ENCODE data around the gene MDH1B. TPM values are rescaled to one million over a fixed set of nuclear protein-coding genes. Genes with fewer than 3 reads are reported as not detected.

Gene MDH1B
- total and polyA plus RNA-seq, 8 donors, result 0.47 to 2.7 (median 0.88) TPM

DNA sequence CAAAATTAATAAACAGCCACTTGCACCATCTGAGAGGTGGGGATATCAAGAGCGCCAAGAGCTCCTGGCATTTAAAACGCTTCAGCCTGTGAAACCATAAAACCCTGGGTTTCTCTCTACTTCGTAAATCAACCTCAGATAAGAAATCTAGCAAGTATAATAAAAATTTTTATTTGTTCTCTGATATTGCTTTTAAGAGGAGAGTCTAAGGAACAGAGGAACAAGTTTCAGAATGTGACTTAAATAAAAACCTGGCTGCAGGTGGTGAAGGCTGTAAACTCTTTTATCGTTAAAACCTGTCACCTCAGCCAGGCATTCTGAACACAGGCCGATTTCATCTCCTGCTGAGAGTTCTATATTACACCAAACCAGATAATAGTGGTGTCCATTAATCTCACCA lies 56.8 kb downstream of the MDH1B start:
- no peaks in the 10 kb centered on the region for H3K9me3 ChIP-seq
- TF ChIP-seq, protein P1, sequence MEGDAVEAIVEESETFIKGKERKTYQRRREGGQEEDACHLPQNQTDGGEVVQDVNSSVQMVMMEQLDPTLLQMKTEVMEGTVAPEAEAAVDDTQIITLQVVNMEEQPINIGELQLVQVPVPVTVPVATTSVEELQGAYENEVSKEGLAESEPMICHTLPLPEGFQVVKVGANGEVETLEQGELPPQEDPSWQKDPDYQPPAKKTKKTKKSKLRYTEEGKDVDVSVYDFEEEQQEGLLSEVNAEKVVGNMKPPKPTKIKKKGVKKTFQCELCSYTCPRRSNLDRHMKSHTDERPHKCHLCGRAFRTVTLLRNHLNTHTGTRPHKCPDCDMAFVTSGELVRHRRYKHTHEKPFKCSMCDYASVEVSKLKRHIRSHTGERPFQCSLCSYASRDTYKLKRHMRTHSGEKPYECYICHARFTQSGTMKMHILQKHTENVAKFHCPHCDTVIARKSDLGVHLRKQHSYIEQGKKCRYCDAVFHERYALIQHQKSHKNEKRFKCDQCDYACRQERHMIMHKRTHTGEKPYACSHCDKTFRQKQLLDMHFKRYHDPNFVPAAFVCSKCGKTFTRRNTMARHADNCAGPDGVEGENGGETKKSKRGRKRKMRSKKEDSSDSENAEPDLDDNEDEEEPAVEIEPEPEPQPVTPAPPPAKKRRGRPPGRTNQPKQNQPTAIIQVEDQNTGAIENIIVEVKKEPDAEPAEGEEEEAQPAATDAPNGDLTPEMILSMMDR (IDR thresholded peaks at IDR 0.05), result no peak
- H3K4me1 ChIP-seq, result no peaks in the 10 kb centered on the region
- no peaks in the 10 kb centered on the region for H3K36me3 ChIP-seq
- FAIRE-seq (no peak), ATAC-seq (no peak), DNase-seq (no peak)
- no peak overlapping the region for H3K27ac ChIP-seq
- WGBS, 2 donors, result 36 to 52% methylated on average over 5 of the region's 5 CpGs
- peaks cover 0 to 4% (median 0%) of the 10 kb centered on the region in 4 donors for H3K27me3 ChIP-seq
- H3K4me3 ChIP-seq, result no peak overlapping the region
- intact Hi-C loops (cut with DNase I), result no loop called here

DNA sequence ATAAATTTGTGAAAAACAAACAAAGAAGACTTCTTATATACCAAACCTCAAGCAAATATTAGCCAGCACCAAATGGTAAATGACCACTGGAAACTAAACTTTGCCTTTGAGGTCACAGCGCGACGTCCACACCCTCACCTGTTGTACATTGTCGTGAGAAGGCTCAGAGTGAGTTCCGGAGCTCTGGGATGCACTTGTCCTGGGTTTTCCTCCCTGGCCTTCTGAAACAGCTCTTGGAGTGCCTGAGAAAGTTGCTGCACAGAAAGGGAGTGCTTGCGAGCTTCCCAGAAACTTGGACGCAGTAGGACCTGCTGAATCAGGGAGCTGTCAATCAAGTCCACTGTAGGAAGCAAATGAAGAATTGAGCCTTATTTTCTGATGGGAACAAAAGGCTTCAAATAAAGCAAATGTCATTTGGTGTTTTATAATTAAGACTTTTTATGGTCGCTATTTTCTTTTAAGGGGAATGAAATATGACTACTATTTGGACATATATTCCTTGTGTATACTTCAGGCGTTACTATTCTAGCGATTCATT lies 57.9 kb downstream of the MDH1B start:
- 54 to 55% methylated on average over 10 of the region's 10 CpGs for WGBS, 2 donors
- H3K27ac ChIP-seq, result no peak overlapping the region
- FAIRE-seq, result no peak
- no peak overlapping the region for H3K4me3 ChIP-seq
- ATAC-seq, result no peak
- H3K9me3 ChIP-seq, result no peaks in the 10 kb centered on the region
- H3K4me1 ChIP-seq, result no peaks in the 10 kb centered on the region
- TF ChIP-seq, protein P1 (IDR thresholded peaks at IDR 0.05), result no peak
- no peak for DNase-seq
- no peaks in the 10 kb centered on the region for H3K36me3 ChIP-seq
- intact Hi-C loops (cut with DNase I), result no loop called here
- H3K27me3 ChIP-seq, result peaks cover 0 to 4% (median 0%) of the 10 kb centered on the region in 4 donors

DNA sequence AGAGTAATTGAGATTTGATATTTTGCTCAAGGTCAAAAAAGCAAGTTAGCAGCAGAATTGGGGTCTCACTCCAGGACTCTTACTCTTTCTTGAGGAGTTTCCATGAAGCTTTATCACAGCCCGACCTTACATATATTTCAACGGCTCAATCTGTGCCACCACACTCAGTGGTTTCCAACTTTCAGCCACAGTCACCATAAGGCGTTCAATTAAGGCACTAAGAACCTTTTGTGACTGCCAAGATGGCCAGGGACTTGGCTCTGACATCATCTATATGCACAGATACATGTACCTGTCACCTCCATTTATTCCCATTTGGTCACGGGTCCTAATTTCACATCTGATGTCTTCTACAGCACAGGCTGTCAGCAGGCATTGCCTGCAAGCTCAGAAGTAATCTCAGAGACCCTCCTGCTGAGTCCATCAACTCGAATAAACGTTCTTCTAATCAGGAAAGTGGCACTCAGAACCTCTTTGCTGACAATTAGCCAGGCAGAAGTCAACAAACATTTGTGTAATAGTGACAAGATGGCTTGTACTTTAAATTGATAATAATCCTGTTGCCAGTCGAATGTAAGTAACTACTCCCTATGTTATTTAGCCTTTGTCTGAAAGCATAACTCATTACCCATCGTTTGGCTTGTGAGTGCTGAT lies 63.0 kb downstream of the MDH1B start:
- intact Hi-C loops (cut with DNase I), result no loop called here
- TF ChIP-seq, protein P1 (IDR thresholded peaks at IDR 0.05), result no peak
- ATAC-seq (no peak), DNase-seq (no peak), FAIRE-seq (no peak)
- whole genome bisulfite sequencing, 2 donors, result 31 to 37% methylated on average over 8 of the region's 8 CpGs
- H3K9me3 ChIP-seq, result no peaks in the 10 kb centered on the region
- no peaks in the 10 kb centered on the region for H3K4me1 ChIP-seq
- no peaks in the 10 kb centered on the region for H3K36me3 ChIP-seq
- H3K27ac ChIP-seq, result no peak overlapping the region
- peaks cover 0 to 4% (median 0%) of the 10 kb centered on the region in 4 donors for H3K27me3 ChIP-seq
- H3K4me3 ChIP-seq, result no peak overlapping the region

DNA sequence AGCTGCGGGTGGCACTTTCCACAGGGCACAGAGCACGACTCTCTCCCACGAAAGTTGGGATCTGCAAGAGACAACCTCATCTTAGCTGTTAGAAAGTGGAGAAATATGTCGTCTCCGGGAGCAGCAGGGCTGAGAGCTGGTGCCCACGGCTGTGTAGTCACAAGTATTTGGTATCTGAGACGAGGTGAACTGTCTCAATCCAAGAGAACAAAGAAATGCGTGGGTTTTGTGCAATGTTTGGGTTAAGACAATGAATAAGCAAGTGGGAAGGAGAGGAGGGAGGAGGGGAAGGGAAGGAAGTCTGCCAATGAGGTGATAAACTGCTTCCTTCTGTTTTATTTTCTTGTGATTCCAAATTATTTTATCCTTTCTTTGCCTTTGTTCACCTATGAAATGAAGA lies 65.0 kb downstream of the MDH1B start:
- no peak overlapping the region for H3K27ac ChIP-seq
- H3K36me3 ChIP-seq, result no peaks in the 10 kb centered on the region
- FAIRE-seq (no peak), DNase-seq (no peak), ATAC-seq (no peak)
- no peak overlapping the region for H3K4me3 ChIP-seq
- peaks cover 0 to 4% (median 0%) of the 10 kb centered on the region in 4 donors for H3K27me3 ChIP-seq
- H3K9me3 ChIP-seq, result no peaks in the 10 kb centered on the region
- TF ChIP-seq, protein P1 (IDR thresholded peaks at IDR 0.05), result no peak
- 31 to 45% methylated on average over 8 of the region's 8 CpGs for WGBS, 2 donors
- intact Hi-C loops (cut with DNase I), result no loop called here
- H3K4me1 ChIP-seq, result no peaks in the 10 kb centered on the region

DNA sequence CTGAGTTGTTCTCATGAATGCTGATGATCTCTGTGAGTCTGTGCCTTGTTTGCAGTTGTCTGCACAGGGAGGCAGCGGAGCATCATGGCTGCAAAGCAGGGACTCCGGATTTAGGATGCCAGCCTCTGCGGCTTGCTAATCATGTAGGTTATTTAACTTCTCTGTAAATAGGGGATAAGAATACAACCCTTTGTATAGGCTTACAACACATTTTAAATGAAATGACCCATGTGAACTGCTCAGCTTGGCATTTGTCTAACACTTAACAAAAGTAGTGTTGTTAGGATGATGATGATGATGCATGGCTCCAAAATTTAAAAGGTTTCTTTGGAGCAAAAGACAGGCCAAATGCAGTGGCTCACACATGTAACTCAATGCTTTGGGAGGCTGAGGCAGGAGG lies 66.3 kb downstream of the MDH1B start:
- WGBS, 2 donors, result 71 to 74% methylated on average over 3 of the region's 3 CpGs

More for the DNA sequence above, 66.3 kb downstream of the MDH1B start:
- no peak for DNase-seq
- Histone ChIP-seq H3K27me3 (peaks cover 0 to 4% (median 0%) of the 10 kb centered on the region in 4 donors), H3K4me3 (no peak overlapping the region), H3K36me3 (no peaks in the 10 kb centered on the region), H3K27ac (no peak overlapping the region), H3K9me3 (no peaks in the 10 kb centered on the region), H3K4me1 (no peaks in the 10 kb centered on the region)
- FAIRE-seq, result no peak
- TF ChIP-seq, protein P1 (IDR thresholded peaks at IDR 0.05), result no peak
- intact Hi-C loops (cut with DNase I), result loop anchor here in 1 of 3 donors (10.0 kb wide), 1 partner anchor 776 kb away; no protein-coding TSS in a partner anchor
- no peak for ATAC-seq

All from pancreas (tissue), 10 donors.